Neural crest cell (in vitro differentiated cells): Measurements from ENCODE around the gene PSAT1. TPM values are rescaled to one million over a fixed set of nuclear protein-coding genes. Genes with fewer than 3 reads are reported as not detected.

Experiments used
- DNase-seq: peaks from one replicate; pipeline ENCODE4 v3.0.0; 2021; ENCODE audit warnings: low read depth, mixed read lengths, low spot score
- H3K27ac Mint-ChIP-seq: one replicate; pipeline ENCODE4 v1.8.0; 2021; ENCODE audit warnings: mild to moderate bottlenecking, mixed read lengths; ENCODE audit not compliant: unreplicated experiment
- H3K27me3 Mint-ChIP-seq: 2 replicates; pipeline ENCODE4 v1.8.0; 2021; ENCODE audit warnings: low read depth, mild to moderate bottlenecking, mixed read lengths
- H3K36me3 Mint-ChIP-seq: 2 replicates; pipeline ENCODE4 v1.8.0; 2021; ENCODE audit warnings: low read depth, mild to moderate bottlenecking, mixed read lengths
- H3K4me1 Mint-ChIP-seq: 2 replicates; pipeline ENCODE4 v1.8.0; 2021; ENCODE audit warnings: mixed read lengths
- H3K4me3 Mint-ChIP-seq: one replicate; pipeline ENCODE4 v1.8.0; 2021; ENCODE audit warnings: mild to moderate bottlenecking, mixed read lengths
- H3K9me3 Mint-ChIP-seq: 2 replicates; pipeline ENCODE4 v1.8.0; 2021; ENCODE audit warnings: mixed read lengths
- long read RNA-seq: library from polyadenylated mRNA; unstranded; transcript quantifications from one replicate; pipeline ENCODE4 v2.0.0, GENCODE V29; 2020
- total RNA-seq: library from RNA; stranded (reverse); gene quantifications from 2 replicates; pipeline ENCODE4 v1.2.1, GENCODE V29; 2021
- TF ChIP-seq, protein P1 (sequence below): fragments of 200-600 bp; sonication (generic); conservative IDR thresholded peaks from 2 replicates; pipeline ENCODE4 v1.5.0; 2021; ENCODE audit warnings: antibody characterized with exemption, mild to moderate bottlenecking

Gene PSAT1
- total RNA-seq: 164 and 166 TPM in 2 replicates
- long read RNA-seq, transcript PSAT1-202 (9 exons, 2,188 nt): major isoform, 1,209 of 1,293 reads
- long read RNA-seq, transcript PSAT1-201 (8 exons, 1,411 nt): minor isoform, 19 of 1,293 reads
- long read RNA-seq, partial matches to known transcripts: 39 of 1,293 reads
- long read RNA-seq, other reads (novel, unspliced or antisense): 26 of 1,293 reads

GRCh38 chr9:78296893-78297671 is at the start of gene PSAT1:
Gene PSAT1 (plus strand): TSS chr9:78297125. CDS start chr9:78297211, 86 bp downstream.
- Mint-ChIP-seq H3K4me3 (peak within 1 kb of the TSS; percentile 100), H3K4me1 (peaks cover 45% of the 10 kb centered on the region), H3K36me3 (peaks cover 10% of the 10 kb centered on the region), H3K9me3 (no peaks in the 10 kb centered on the region), H3K27ac (peak within 1 kb of the TSS; percentile 99), H3K27me3 (no peaks in the 10 kb centered on the region)
- peak; percentile 83 for DNase-seq
- TF ChIP-seq, protein P1, sequence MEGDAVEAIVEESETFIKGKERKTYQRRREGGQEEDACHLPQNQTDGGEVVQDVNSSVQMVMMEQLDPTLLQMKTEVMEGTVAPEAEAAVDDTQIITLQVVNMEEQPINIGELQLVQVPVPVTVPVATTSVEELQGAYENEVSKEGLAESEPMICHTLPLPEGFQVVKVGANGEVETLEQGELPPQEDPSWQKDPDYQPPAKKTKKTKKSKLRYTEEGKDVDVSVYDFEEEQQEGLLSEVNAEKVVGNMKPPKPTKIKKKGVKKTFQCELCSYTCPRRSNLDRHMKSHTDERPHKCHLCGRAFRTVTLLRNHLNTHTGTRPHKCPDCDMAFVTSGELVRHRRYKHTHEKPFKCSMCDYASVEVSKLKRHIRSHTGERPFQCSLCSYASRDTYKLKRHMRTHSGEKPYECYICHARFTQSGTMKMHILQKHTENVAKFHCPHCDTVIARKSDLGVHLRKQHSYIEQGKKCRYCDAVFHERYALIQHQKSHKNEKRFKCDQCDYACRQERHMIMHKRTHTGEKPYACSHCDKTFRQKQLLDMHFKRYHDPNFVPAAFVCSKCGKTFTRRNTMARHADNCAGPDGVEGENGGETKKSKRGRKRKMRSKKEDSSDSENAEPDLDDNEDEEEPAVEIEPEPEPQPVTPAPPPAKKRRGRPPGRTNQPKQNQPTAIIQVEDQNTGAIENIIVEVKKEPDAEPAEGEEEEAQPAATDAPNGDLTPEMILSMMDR: peak; percentile 11

DNA sequence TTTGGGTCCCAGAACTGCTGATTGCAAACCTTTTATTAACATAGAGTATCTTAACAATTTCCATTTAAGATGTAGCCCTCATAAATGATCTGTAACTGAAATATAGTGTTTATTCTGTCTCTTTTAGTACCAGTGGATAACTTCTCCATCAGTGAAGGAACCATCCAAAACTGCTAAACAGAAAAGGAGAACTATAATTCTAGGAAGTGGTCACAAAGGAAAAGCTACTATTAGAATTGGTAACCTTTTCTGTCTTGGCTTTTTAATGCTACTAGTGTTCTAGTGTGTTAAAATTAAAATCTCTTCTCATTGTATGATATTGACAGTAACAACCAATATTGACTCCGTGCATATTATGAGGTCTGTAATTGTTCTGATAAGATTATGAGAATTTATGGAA is 48.3 kb upstream of the PSAT1 start:
- TF ChIP-seq, protein P1: no peak
- H3K27ac Mint-ChIP-seq: no peak overlapping the region
- H3K27me3 Mint-ChIP-seq: no peaks in the 10 kb centered on the region
- no peak overlapping the region for H3K4me3 Mint-ChIP-seq
- peaks cover 17% of the 10 kb centered on the region for H3K36me3 Mint-ChIP-seq
- peaks cover 10% of the 10 kb centered on the region for H3K4me1 Mint-ChIP-seq
- no peaks in the 10 kb centered on the region for H3K9me3 Mint-ChIP-seq
- DNase-seq: no peak

- H3K27me3 Mint-ChIP-seq: no peaks in the 10 kb centered on the region
- H3K4me3 Mint-ChIP-seq: no peak overlapping the region
- H3K36me3 Mint-ChIP-seq: peaks cover 20% of the 10 kb centered on the region
- no peak overlapping the region for H3K27ac Mint-ChIP-seq
- H3K9me3 Mint-ChIP-seq: no peaks in the 10 kb centered on the region
- no peak for DNase-seq
- TF ChIP-seq, protein P1: no peak
- H3K4me1 Mint-ChIP-seq: peaks cover 13% of the 10 kb centered on the region
Measured at GRCh38 chr9:78249542-78249941, 47.4 kb upstream of the PSAT1 start.

DNA sequence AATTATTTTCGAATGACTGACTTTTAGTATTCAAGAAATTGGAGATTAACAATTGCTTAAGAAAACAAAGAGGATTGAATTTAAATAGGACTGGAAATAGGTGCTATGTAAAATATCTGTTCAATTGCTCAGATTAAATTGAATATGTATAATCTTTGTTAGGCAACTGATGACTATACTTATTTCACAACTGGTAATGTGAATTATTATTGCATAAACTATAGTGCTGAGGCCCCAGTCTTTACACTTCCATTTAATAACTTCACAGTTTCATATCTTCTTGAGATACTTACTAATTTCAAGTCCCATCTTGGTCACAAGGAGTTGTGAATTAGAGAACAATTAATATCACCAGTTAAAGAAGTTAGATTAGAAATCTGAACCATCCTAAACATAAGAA is 44.3 kb upstream of the PSAT1 start:
- peaks cover 8% of the 10 kb centered on the region for H3K36me3 Mint-ChIP-seq
- no peak overlapping the region for H3K4me3 Mint-ChIP-seq
- no peak overlapping the region for H3K27ac Mint-ChIP-seq
- no peaks in the 10 kb centered on the region for H3K27me3 Mint-ChIP-seq
- peaks cover 13% of the 10 kb centered on the region for H3K4me1 Mint-ChIP-seq
- no peak for DNase-seq
- TF ChIP-seq, protein P1: no peak
- no peaks in the 10 kb centered on the region for H3K9me3 Mint-ChIP-seq

GRCh38 chr9:78253285-78253684 is 43.6 kb upstream of the PSAT1 start:
- Mint-ChIP-seq H3K4me1 (peaks cover 13% of the 10 kb centered on the region), H3K9me3 (no peaks in the 10 kb centered on the region), H3K36me3 (peaks cover 6% of the 10 kb centered on the region), H3K27ac (no peak overlapping the region), H3K4me3 (no peak overlapping the region), H3K27me3 (no peaks in the 10 kb centered on the region)
- no peak for DNase-seq
- TF ChIP-seq, protein P1: no peak
